ENCODE measurements around the gene ZNF280D. TPM values are rescaled to one million over a fixed set of nuclear protein-coding genes. Genes with fewer than 3 reads are reported as not detected.

Gene ZNF280D
- total and polyA plus RNA-seq, 3 donors from 2014 or later: 12.6 to 50.2 (median 48.6) TPM

DNA sequence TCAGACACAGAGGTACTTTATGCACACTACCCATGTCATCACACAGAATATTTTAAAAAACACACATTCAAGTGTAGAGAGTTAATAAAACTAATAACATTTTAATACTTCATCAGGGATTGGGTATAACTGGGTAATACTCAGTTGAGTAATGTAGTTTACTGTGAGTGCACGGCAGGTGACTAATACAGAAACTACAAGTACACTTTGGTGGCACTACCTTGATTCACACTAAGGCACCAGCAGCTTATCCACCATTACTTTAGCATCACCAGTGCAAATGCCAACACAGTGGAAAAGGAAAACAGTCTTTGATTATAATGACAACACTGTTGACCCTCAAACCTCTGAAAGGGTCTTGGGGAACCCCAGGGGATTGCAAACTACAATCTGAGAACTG lies 33.6 kb downstream of the ZNF280D start:
- WGBS, 2 donors: 87 to 91% methylated on average over 1 of the region's 1 CpG

GRCh38 chr15:56698270-56698669 lies 35.0 kb downstream of the ZNF280D start:
- TF ChIP-seq POLR2A (IDR thresholded peaks at IDR 0.05): no peak
- TF ChIP-seq, protein P1, sequence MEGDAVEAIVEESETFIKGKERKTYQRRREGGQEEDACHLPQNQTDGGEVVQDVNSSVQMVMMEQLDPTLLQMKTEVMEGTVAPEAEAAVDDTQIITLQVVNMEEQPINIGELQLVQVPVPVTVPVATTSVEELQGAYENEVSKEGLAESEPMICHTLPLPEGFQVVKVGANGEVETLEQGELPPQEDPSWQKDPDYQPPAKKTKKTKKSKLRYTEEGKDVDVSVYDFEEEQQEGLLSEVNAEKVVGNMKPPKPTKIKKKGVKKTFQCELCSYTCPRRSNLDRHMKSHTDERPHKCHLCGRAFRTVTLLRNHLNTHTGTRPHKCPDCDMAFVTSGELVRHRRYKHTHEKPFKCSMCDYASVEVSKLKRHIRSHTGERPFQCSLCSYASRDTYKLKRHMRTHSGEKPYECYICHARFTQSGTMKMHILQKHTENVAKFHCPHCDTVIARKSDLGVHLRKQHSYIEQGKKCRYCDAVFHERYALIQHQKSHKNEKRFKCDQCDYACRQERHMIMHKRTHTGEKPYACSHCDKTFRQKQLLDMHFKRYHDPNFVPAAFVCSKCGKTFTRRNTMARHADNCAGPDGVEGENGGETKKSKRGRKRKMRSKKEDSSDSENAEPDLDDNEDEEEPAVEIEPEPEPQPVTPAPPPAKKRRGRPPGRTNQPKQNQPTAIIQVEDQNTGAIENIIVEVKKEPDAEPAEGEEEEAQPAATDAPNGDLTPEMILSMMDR (IDR thresholded peaks at IDR 0.05): no peak
- Histone ChIP-seq H3K36me3 (ENCODE audit: low read depth, missing control alignments) (no peaks in the 10 kb centered on the region), H3K27me3 (no peaks in the 10 kb centered on the region), H3K4me3 (no peak overlapping the region), H3K9me3 (no peaks in the 10 kb centered on the region), H3K27ac (no peak overlapping the region), H3K4me1 (no peaks in the 10 kb centered on the region)
- intact Hi-C loops (cut with DNase I; ENCODE audit: low total_unique reads): no loop called here
- no peak for DNase-seq
- WGBS, 2 donors: 97% methylated on average over 2 of the region's 2 CpGs

More for the DNA sequence above, 33.6 kb downstream of the ZNF280D start:
- H3K9me3 ChIP-seq: no peaks in the 10 kb centered on the region
- H3K27me3 ChIP-seq: no peaks in the 10 kb centered on the region
- H3K4me3 ChIP-seq: no peak overlapping the region
- no peak for DNase-seq
- H3K36me3 ChIP-seq (ENCODE audit: low read depth, missing control alignments): no peaks in the 10 kb centered on the region
- H3K4me1 ChIP-seq: no peaks in the 10 kb centered on the region
- TF ChIP-seq, protein P1 (IDR thresholded peaks at IDR 0.05): no peak
- no peak for TF ChIP-seq POLR2A (IDR thresholded peaks at IDR 0.05)
- intact Hi-C loops (cut with DNase I; ENCODE audit: low total_unique reads): no loop called here
- H3K27ac ChIP-seq: no peak overlapping the region

- no peaks in the 10 kb centered on the region for H3K36me3 ChIP-seq (ENCODE audit: low read depth, missing control alignments)
- no peaks in the 10 kb centered on the region for H3K9me3 ChIP-seq
- H3K4me1 ChIP-seq: no peaks in the 10 kb centered on the region
- no peak for DNase-seq
- TF ChIP-seq, protein P1 (IDR thresholded peaks at IDR 0.05): no peak
- no peak for TF ChIP-seq POLR2A (IDR thresholded peaks at IDR 0.05)
- H3K27ac ChIP-seq: no peak overlapping the region
- 56 to 64% methylated on average over 3 of the region's 3 CpGs for WGBS, 2 donors
- no peaks in the 10 kb centered on the region for H3K27me3 ChIP-seq
- intact Hi-C loops (cut with DNase I; ENCODE audit: low total_unique reads): no loop called here
- no peak overlapping the region for H3K4me3 ChIP-seq
These were observed 39.5 kb downstream of the ZNF280D start for GRCh38 chr15:56693761-56694160.

- no peaks in the 10 kb centered on the region for H3K27me3 ChIP-seq
- no peak overlapping the region for H3K27ac ChIP-seq
- no peaks in the 10 kb centered on the region for H3K36me3 ChIP-seq (ENCODE audit: low read depth, missing control alignments)
- no peaks in the 10 kb centered on the region for H3K9me3 ChIP-seq
- TF ChIP-seq, protein P1 (IDR thresholded peaks at IDR 0.05): no peak
- TF ChIP-seq POLR2A (IDR thresholded peaks at IDR 0.05): no peak
- no peak overlapping the region for H3K4me3 ChIP-seq
- no peak for DNase-seq
- intact Hi-C loops (cut with DNase I; ENCODE audit: low total_unique reads): no loop called here
- H3K4me1 ChIP-seq: no peaks in the 10 kb centered on the region
- WGBS, 2 donors: 92 to 93% methylated on average over 1 of the region's 1 CpG
These were observed 42.6 kb downstream of the ZNF280D start for GRCh38 chr15:56690733-56691132.

DNA sequence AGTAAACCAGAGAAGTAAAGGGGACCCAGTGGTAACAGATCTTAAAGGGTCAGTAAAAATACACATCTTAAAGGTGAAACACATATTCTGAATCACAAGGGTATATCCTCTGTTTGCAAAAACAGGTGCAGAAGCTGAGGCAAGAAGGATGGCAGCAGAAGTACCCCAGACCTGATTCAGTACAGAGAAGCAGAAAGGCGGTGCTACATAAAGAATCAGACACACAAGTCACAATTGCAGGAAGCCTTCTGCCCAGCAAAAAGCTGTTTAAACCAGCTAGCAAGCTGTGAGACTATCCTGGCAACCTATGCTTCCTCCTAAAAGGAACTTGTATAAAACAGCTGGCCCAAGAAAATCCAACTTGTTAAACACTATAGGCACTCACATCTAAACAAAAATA lies 49.4 kb downstream of the ZNF280D start:
- DNase-seq: no peak
- WGBS, 2 donors: 73 to 87% methylated on average over 1 of the region's 1 CpG
- H3K9me3 ChIP-seq: no peaks in the 10 kb centered on the region
- TF ChIP-seq, protein P1 (IDR thresholded peaks at IDR 0.05): no peak
- no peak for TF ChIP-seq POLR2A (IDR thresholded peaks at IDR 0.05)
- no peaks in the 10 kb centered on the region for H3K27me3 ChIP-seq
- no peaks in the 10 kb centered on the region for H3K4me1 ChIP-seq
- H3K27ac ChIP-seq: no peak overlapping the region
- H3K4me3 ChIP-seq: no peak overlapping the region
- no peaks in the 10 kb centered on the region for H3K36me3 ChIP-seq (ENCODE audit: low read depth, missing control alignments)
- intact Hi-C loops (cut with DNase I; ENCODE audit: low total_unique reads): no loop called here
